Measurements from ENCODE around the gene FUBP3. TPM values are rescaled to one million over a fixed set of nuclear protein-coding genes. Genes with fewer than 3 reads are reported as not detected.

FUBP3 gene
- total and polyA plus RNA-seq, 4 donors: 22.9 to 44.6 (median 35.1) TPM

GRCh38 chr9:130583271-130583670 lies 3.9 kb downstream of the FUBP3 start:
- Histone ChIP-seq H3K4me3 (no peak overlapping the region), H3K9ac (ENCODE audit: insufficient read depth in 1 of 2, low read length in 2 of 2) (no peak overlapping the region), H3K27me3 (ENCODE audit: control insufficient read depth in 3 of 3, insufficient read depth in 3 of 3, low read length in 2 of 3) (no peaks in the 10 kb centered on the region), H3K27ac (ENCODE audit: low read depth in 1 of 2, low read length in 1 of 2) (no peak overlapping the region), H3K4me1 (ENCODE audit: control insufficient read depth in 5 of 5, insufficient read depth in 5 of 5, low read length in 5 of 5) (peaks cover 0 to 21% (median 10%) of the 10 kb centered on the region in 5 donors), H3K9me3 (ENCODE audit: control insufficient read depth in 4 of 4, insufficient read depth in 3 of 4, low read length in 3 of 4) (no peaks in the 10 kb centered on the region), H3K36me3 (ENCODE audit: control insufficient read depth in 4 of 4, insufficient read depth in 4 of 4, low read length in 4 of 4) (peaks cover 0 to 15% (median 9%) of the 10 kb centered on the region in 4 donors)
- DNase-seq: no peak
- ATAC-seq (ENCODE audit: insufficient read depth, low FRiP score): no peak
- TF ChIP-seq CTCF (IDR thresholded peaks at IDR 0.05; ENCODE audit: control extremely low read depth, extremely low read depth): no peak
- 76 to 88% methylated on average over 4 of the region's 4 CpGs for WGBS, 2 donors

- no peak for ATAC-seq (ENCODE audit: insufficient read depth, low FRiP score)
- Histone ChIP-seq H3K27me3 (ENCODE audit: control insufficient read depth in 3 of 3, insufficient read depth in 3 of 3, low read length in 2 of 3) (no peaks in the 10 kb centered on the region), H3K4me3 (no peak overlapping the region), H3K9ac (ENCODE audit: insufficient read depth in 1 of 2, low read length in 2 of 2) (no peak overlapping the region), H3K9me3 (ENCODE audit: control insufficient read depth in 4 of 4, insufficient read depth in 3 of 4, low read length in 3 of 4) (no peaks in the 10 kb centered on the region), H3K27ac (ENCODE audit: low read depth in 1 of 2, low read length in 1 of 2) (no peak overlapping the region), H3K4me1 (ENCODE audit: control insufficient read depth in 5 of 5, insufficient read depth in 5 of 5, low read length in 5 of 5) (peaks cover 0 to 24% (median 0%) of the 10 kb centered on the region in 5 donors), H3K36me3 (ENCODE audit: control insufficient read depth in 4 of 4, insufficient read depth in 4 of 4, low read length in 4 of 4) (peaks cover 0 to 9% (median 4%) of the 10 kb centered on the region in 4 donors)
- 86 to 94% methylated on average over 3 of the region's 3 CpGs for WGBS, 2 donors
- DNase-seq: no peak
- no peak for TF ChIP-seq CTCF (IDR thresholded peaks at IDR 0.05; ENCODE audit: control extremely low read depth, extremely low read depth)
These were observed 8.5 kb downstream of the FUBP3 start for GRCh38 chr9:130587921-130588320.

- no peaks in the 10 kb centered on the region for H3K9me3 ChIP-seq (ENCODE audit: control insufficient read depth in 4 of 4, insufficient read depth in 3 of 4, low read length in 3 of 4)
- no peak overlapping the region for H3K27ac ChIP-seq (ENCODE audit: low read depth in 1 of 2, low read length in 1 of 2)
- peaks cover 0 to 5% (median 3%) of the 10 kb centered on the region in 4 donors for H3K36me3 ChIP-seq (ENCODE audit: control insufficient read depth in 4 of 4, insufficient read depth in 4 of 4, low read length in 4 of 4)
- no peak overlapping the region for H3K9ac ChIP-seq (ENCODE audit: insufficient read depth in 1 of 2, low read length in 2 of 2)
- TF ChIP-seq CTCF (IDR thresholded peaks at IDR 0.05; ENCODE audit: control extremely low read depth, extremely low read depth): no peak
- H3K4me3 ChIP-seq: no peak overlapping the region
- H3K4me1 ChIP-seq (ENCODE audit: control insufficient read depth in 5 of 5, insufficient read depth in 5 of 5, low read length in 5 of 5): peaks cover 0 to 24% (median 0%) of the 10 kb centered on the region in 5 donors
- no peaks in the 10 kb centered on the region for H3K27me3 ChIP-seq (ENCODE audit: control insufficient read depth in 3 of 3, insufficient read depth in 3 of 3, low read length in 2 of 3)
- DNase-seq (no peak), ATAC-seq (ENCODE audit: insufficient read depth, low FRiP score) (no peak)
- WGBS, 2 donors: 79 to 90% methylated on average over 4 of the region's 4 CpGs
These were observed 9.0 kb downstream of the FUBP3 start for GRCh38 chr9:130588416-130588815.

GRCh38 chr9:130589754-130590153 lies 10.4 kb downstream of the FUBP3 start:
- H3K27me3 ChIP-seq (ENCODE audit: control insufficient read depth in 3 of 3, insufficient read depth in 3 of 3, low read length in 2 of 3): no peaks in the 10 kb centered on the region

More at GRCh38 chr9:130589754-130590153, 10.4 kb downstream of the FUBP3 start:
- WGBS, 2 donors: 89 to 93% methylated on average over 3 of the region's 3 CpGs
- no peak overlapping the region for H3K4me3 ChIP-seq
- H3K9me3 ChIP-seq (ENCODE audit: control insufficient read depth in 4 of 4, insufficient read depth in 3 of 4, low read length in 3 of 4): no peaks in the 10 kb centered on the region
- DNase-seq: no peak
- ATAC-seq (ENCODE audit: insufficient read depth, low FRiP score): no peak
- TF ChIP-seq CTCF (IDR thresholded peaks at IDR 0.05; ENCODE audit: control extremely low read depth, extremely low read depth): no peak
- H3K9ac ChIP-seq (ENCODE audit: insufficient read depth in 1 of 2, low read length in 2 of 2): no peak overlapping the region
- peak overlapping the region in 1 of 2 donors; percentile 56 for H3K27ac ChIP-seq (ENCODE audit: low read depth in 1 of 2, low read length in 1 of 2)
- H3K4me1 ChIP-seq (ENCODE audit: control insufficient read depth in 5 of 5, insufficient read depth in 5 of 5, low read length in 5 of 5): peaks cover 0 to 24% (median 0%) of the 10 kb centered on the region in 5 donors
- H3K36me3 ChIP-seq (ENCODE audit: control insufficient read depth in 4 of 4, insufficient read depth in 4 of 4, low read length in 4 of 4): peaks cover 0 to 6% (median 3%) of the 10 kb centered on the region in 4 donors
